AG04450 (cell line): ENCODE measurements around the gene TAAR6. TPM values are rescaled to one million over a fixed set of nuclear protein-coding genes. Genes with fewer than 3 reads are reported as not detected.

Source experiments
- CTCF ChIA-PET: fragments of 300-600, 350-600 bp; formaldehyde crosslinking; extraction: SDS; loops from one replicate; lab custom pipeline; 2022; ENCODE audit warnings: antibody characterized with exemption, inconsistent platforms; lab: Charles Lee
- POLR2A ChIA-PET: fragments of 350-600 bp; formaldehyde crosslinking; extraction: SDS; loops from one replicate; lab custom pipeline; 2021; ENCODE audit warnings: antibody characterized with exemption, inconsistent platforms; lab: Yijun Ruan, JAX
- DNase-seq: peaks from one replicate; pipeline ENCODE4 v3.0.0-alpha.2; 2011; ENCODE audit warnings: low read depth, low spot score
- H3K27ac ChIP-seq: one replicate; pipeline ENCODE4 v1.5.1; 2012; ENCODE audit warnings: low read depth, low read length, control low read depth
- H3K27me3 ChIP-seq: one replicate; pipeline ENCODE4 v1.6.0; 2012; ENCODE audit warnings: low read length; ENCODE audit not compliant: control insufficient read depth, insufficient read depth
- H3K4me3 ChIP-seq: 2 replicates; pipeline ENCODE4 v1.5.1; 2011; ENCODE audit warnings: mild to moderate bottlenecking, low read depth, low read length, control low read depth
- H3K9me3 ChIP-seq: 2 replicates; pipeline ENCODE4 v1.5.1; 2012; ENCODE audit warnings: low read length; ENCODE audit not compliant: control insufficient read depth, insufficient read depth
- polyA plus RNA-seq: library from polyadenylated mRNA; depleted of rRNA; stranded (reverse); fragments of >200 nt; gene quantifications from 2 replicates; pipeline ENCODE4 v1.2.3, GENCODE V29; 2011
- TF ChIP-seq, protein P1 (sequence below): IDR thresholded peaks from 2 replicates; pipeline ENCODE4 v1.5.1; 2011; ENCODE audit warnings: low read depth, low read length, control low read depth, inconsistent platforms

Gene TAAR6
- polyA plus RNA-seq, 1 experiment = not detected

- TF ChIP-seq, protein P1, sequence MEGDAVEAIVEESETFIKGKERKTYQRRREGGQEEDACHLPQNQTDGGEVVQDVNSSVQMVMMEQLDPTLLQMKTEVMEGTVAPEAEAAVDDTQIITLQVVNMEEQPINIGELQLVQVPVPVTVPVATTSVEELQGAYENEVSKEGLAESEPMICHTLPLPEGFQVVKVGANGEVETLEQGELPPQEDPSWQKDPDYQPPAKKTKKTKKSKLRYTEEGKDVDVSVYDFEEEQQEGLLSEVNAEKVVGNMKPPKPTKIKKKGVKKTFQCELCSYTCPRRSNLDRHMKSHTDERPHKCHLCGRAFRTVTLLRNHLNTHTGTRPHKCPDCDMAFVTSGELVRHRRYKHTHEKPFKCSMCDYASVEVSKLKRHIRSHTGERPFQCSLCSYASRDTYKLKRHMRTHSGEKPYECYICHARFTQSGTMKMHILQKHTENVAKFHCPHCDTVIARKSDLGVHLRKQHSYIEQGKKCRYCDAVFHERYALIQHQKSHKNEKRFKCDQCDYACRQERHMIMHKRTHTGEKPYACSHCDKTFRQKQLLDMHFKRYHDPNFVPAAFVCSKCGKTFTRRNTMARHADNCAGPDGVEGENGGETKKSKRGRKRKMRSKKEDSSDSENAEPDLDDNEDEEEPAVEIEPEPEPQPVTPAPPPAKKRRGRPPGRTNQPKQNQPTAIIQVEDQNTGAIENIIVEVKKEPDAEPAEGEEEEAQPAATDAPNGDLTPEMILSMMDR = no peak
- Histone ChIP-seq H3K4me3 (no peak overlapping the region), H3K9me3 (no peaks in the 10 kb centered on the region), H3K27me3 (peaks cover 23% of the 10 kb centered on the region), H3K27ac (no peak overlapping the region)
- CTCF ChIA-PET = interaction anchor here (0.6 kb wide), 1 partner anchor 63 kb away, joined by 3 read pairs; no protein-coding TSS in a partner anchor
- POLR2A ChIA-PET = no interaction called here
- no peak for DNase-seq
Observed at GRCh38 chr6:132566404-132566803, 3.7 kb upstream of the TAAR6 start.

- POLR2A ChIA-PET = no interaction called here
- no peaks in the 10 kb centered on the region for H3K9me3 ChIP-seq
- TF ChIP-seq, protein P1 = no peak
- no peak for DNase-seq
- no peak overlapping the region for H3K4me3 ChIP-seq
- CTCF ChIA-PET = no interaction called here
- H3K27me3 ChIP-seq = peaks cover 23% of the 10 kb centered on the region
- no peak overlapping the region for H3K27ac ChIP-seq
Observed at GRCh38 chr6:132567566-132567965, 2.6 kb upstream of the TAAR6 start.

DNA sequence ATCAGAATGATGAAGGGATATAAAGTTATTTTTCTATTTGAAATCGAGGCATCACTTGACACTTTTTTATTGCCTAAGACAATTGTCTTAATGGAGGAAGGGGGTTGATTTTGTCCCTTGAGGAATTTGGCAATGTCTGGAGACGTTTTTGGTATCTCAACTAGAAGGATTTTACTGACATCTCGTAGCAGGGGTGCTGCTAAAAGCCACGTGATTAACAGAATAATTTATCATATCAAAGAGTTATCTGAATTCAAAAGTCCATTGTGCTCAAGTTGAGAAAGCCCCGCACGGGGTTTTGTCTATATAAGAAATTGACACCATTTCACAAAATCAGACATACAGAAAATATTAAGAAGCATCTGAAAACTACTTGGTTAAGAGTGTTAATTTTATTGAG is 1.5 kb upstream of the TAAR6 start:
- TF ChIP-seq, protein P1 = no peak
- no peaks in the 10 kb centered on the region for H3K9me3 ChIP-seq
- ChIA-PET CTCF (no interaction called here), POLR2A (no interaction called here)
- H3K4me3 ChIP-seq = no peak overlapping the region
- no peak overlapping the region for H3K27ac ChIP-seq
- peaks cover 23% of the 10 kb centered on the region for H3K27me3 ChIP-seq
- DNase-seq = no peak

DNA sequence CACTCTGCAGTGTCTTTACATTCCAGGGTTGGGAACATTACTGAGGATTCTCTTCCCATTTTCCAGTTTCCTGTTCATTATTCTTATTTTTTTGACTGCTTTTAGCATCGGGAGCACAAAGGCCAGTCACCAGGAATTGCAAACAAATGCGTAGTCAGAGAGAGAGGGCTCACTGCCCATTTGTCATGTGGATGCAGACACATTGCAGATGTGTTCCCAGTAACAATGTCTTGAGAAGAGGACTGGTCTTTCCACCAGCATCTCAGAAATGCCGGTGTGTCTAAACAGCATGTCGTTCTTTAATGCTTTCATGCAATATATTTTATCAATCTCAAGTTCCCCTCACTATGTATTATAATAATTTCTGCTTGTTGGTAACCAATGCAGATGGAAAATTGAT is 952 bp upstream of the TAAR6 start:
- ChIA-PET CTCF (no interaction called here), POLR2A (no interaction called here)
- peaks cover 18% of the 10 kb centered on the region for H3K27me3 ChIP-seq

GRCh38 chr6:132571774-132572173 is 1.7 kb downstream of the TAAR6 start:
- Histone ChIP-seq H3K9me3 (no peaks in the 10 kb centered on the region), H3K27me3 (peaks cover 18% of the 10 kb centered on the region), H3K4me3 (no peak overlapping the region), H3K27ac (no peak overlapping the region)
- ChIA-PET POLR2A (no interaction called here), CTCF (interaction anchor here (1.2 kb wide), 1 partner anchor 98 kb away, joined by 3 read pairs; no protein-coding TSS in a partner anchor)
- TF ChIP-seq, protein P1 = no peak
- DNase-seq = no peak

More for the DNA sequence above, 952 bp upstream of the TAAR6 start:
- Histone ChIP-seq H3K9me3 (no peaks in the 10 kb centered on the region), H3K4me3 (no peak overlapping the region), H3K27ac (no peak overlapping the region)
- TF ChIP-seq, protein P1 = no peak
- no peak for DNase-seq
